ENCODE results near the gene DUSP12.

- peak in 2 of 3 experiments; percentile 6 to 7; a peak in 1 of 6 replicates for TF ChIP-seq CTCF (IDR thresholded peaks at IDR 0.05 in 2 of 3, conservative IDR thresholded peaks at IDR 0.05 in 1 of 3; ENCODE audit: insufficient read depth in 2 of 3, low read depth in 1 of 3, low read length in 3 of 3)
- TF ChIP-seq ZNF3 (CRISPR knock-in tag; IDR thresholded peaks at IDR 0.05): no peak
- TF ChIP-seq ATF2 (CRISPR knock-in tag; IDR thresholded peaks at IDR 0.05): no peak
- no peak for TF ChIP-seq ZBED1 (IDR thresholded peaks at IDR 0.05)
- TF ChIP-seq ELF1 (tag; IDR thresholded peaks at IDR 0.05): peak; percentile 89
- TF ChIP-seq SMAD3 (CRISPR knock-in tag; conservative IDR thresholded peaks at IDR 0.05): no peak
- TF ChIP-seq MAX (CRISPR knock-in tag; IDR thresholded peaks at IDR 0.05): peak; percentile 89
These were observed 22.9 kb upstream of the DUSP12 start for GRCh38 chr1:161726473-161727255.
